ENCODE results near the gene FRMD3. TPM values are rescaled to one million over a fixed set of nuclear protein-coding genes. Genes with fewer than 3 reads are reported as not detected.

The FRMD3 gene
- total RNA-seq, 4 donors from 2014 or later = 7.9 to 13.4 (median 11.8) TPM

GRCh38 chr9:83198371-83198770 lies 339.8 kb downstream of the FRMD3 start:
- no peak overlapping the region for H3K4me3 ChIP-seq
- H3K4me1 ChIP-seq = no peaks in the 10 kb centered on the region
- no peaks in the 10 kb centered on the region for H3K36me3 ChIP-seq
- no peaks in the 10 kb centered on the region for H3K9me3 ChIP-seq
- WGBS = 56% methylated on average over 3 of the region's 3 CpGs
- intact Hi-C loops (cut with DNase I) = no loop called here
- no peak for DNase-seq (ENCODE audit: extremely low spot score)
- no peak for TF ChIP-seq CTCF (IDR thresholded peaks at IDR 0.05)
- no peak for TF ChIP-seq POLR2A (IDR thresholded peaks at IDR 0.05; ENCODE audit: low read depth)
- TF ChIP-seq POLR2AphosphoS5 (IDR thresholded peaks at IDR 0.05) = no peak
- TF ChIP-seq EP300 (IDR thresholded peaks at IDR 0.05) = no peak
- H3K27me3 ChIP-seq = peaks cover 0 to 24% (median 0%) of the 10 kb centered on the region in 4 donors
- no peak overlapping the region for H3K27ac ChIP-seq (replicated peaks in 1 of 4)

GRCh38 chr9:83197591-83197990 lies 340.6 kb downstream of the FRMD3 start:
- Histone ChIP-seq H3K9me3 (no peaks in the 10 kb centered on the region), H3K4me1 (no peaks in the 10 kb centered on the region), H3K27ac (replicated peaks in 1 of 4) (no peak overlapping the region), H3K4me3 (no peak overlapping the region), H3K36me3 (no peaks in the 10 kb centered on the region), H3K27me3 (peaks cover 0 to 31% (median 0%) of the 10 kb centered on the region in 4 donors)
- no peak for DNase-seq (ENCODE audit: extremely low spot score)
- TF ChIP-seq POLR2A (IDR thresholded peaks at IDR 0.05; ENCODE audit: low read depth) (no peak), POLR2AphosphoS5 (IDR thresholded peaks at IDR 0.05) (no peak), EP300 (IDR thresholded peaks at IDR 0.05) (no peak), CTCF (IDR thresholded peaks at IDR 0.05) (no peak)
- WGBS = 34% methylated on average over 6 of the region's 6 CpGs
- intact Hi-C loops (cut with DNase I) = no loop called here

GRCh38 chr9:83196946-83197345 lies 341.3 kb downstream of the FRMD3 start:
- Histone ChIP-seq H3K4me3 (no peak overlapping the region), H3K4me1 (no peaks in the 10 kb centered on the region), H3K36me3 (no peaks in the 10 kb centered on the region), H3K9me3 (no peaks in the 10 kb centered on the region), H3K27me3 (peaks cover 0 to 35% (median 0%) of the 10 kb centered on the region in 4 donors), H3K27ac (replicated peaks in 1 of 4) (no peak overlapping the region)
- DNase-seq (ENCODE audit: extremely low spot score) = no peak
- 85% methylated on average over 2 of the region's 2 CpGs for WGBS
- no peak for TF ChIP-seq POLR2A (IDR thresholded peaks at IDR 0.05; ENCODE audit: low read depth)
- TF ChIP-seq EP300 (IDR thresholded peaks at IDR 0.05) = no peak
- no peak for TF ChIP-seq CTCF (IDR thresholded peaks at IDR 0.05)
- intact Hi-C loops (cut with DNase I) = no loop called here

Small RNAs within 50 kb of the gene (small RNA-seq; reads per million reads assigned to genes)
- 0 reads per million in 3 donors for gene AL137847.3
- 0 reads per million in 3 donors for gene RN7SKP242
- gene RNU4-29P = 0 reads per million in 3 donors

Other genes starting within 250 kb of the FRMD3 start
- gene IDNK, start 84.7 kb upstream of the FRMD3 start, total RNA-seq = 1 to 10 TPM; 4.6 to 9.3 (median 5.9) TPM
- gene UBQLN1, start 169.6 kb upstream of the FRMD3 start, total RNA-seq = 100 to 1,000 TPM; 112 to 123 (median 119) TPM